IMR-90 (cell line): ENCODE measurements around the gene TSHZ1. TPM values are rescaled to one million over a fixed set of nuclear protein-coding genes. Genes with fewer than 3 reads are reported as not detected.

Source experiments
- ATAC-seq: fragments of 200-7000 bp; cut with Tn5 transposase; 2 replicates; pipeline ENCODE4 v1.9.1; 2020; ENCODE audit warnings: low read depth, mild to moderate bottlenecking, moderate library complexity
- BruUV-seq: library from RNA; stranded (reverse); fragments of 400-500 nt; replicated peaks from 2 replicates; lab custom pipeline; 2021; lab: Mats Ljungman, UMichigan
- CTCF ChIA-PET: fragments of 300-600 bp; formaldehyde crosslinking; extraction: SDS; loops from one replicate; lab custom pipeline; 2021; ENCODE audit warnings: antibody characterized with exemption; lab: Yijun Ruan, JAX
- POLR2A ChIA-PET: fragments of 300-600 bp; sonication (Branson Sonifier 250); formaldehyde crosslinking; loops from one replicate; lab custom pipeline; 2022; ENCODE audit warnings: antibody characterized with exemption; ENCODE audit not compliant: unreplicated experiment; lab: Charles Lee
- DNase-seq: peaks from one replicate; pipeline ENCODE4 v3.0.0; 2013
- H2AFZ ChIP-seq: replicated peaks from 2 replicates; pipeline ENCODE3; 2013; ENCODE audit warnings: low read length, mild to moderate bottlenecking; ENCODE audit not compliant: poor library complexity
- H2AK5ac ChIP-seq: 2 replicates; pipeline ENCODE4 v1.6.1; 2013; ENCODE audit warnings: low read depth, low read length, inconsistent platforms
- H2AK9ac ChIP-seq: replicated peaks from 2 replicates; pipeline ENCODE3; 2013; ENCODE audit warnings: mild to moderate bottlenecking, low read depth, low read length, moderate library complexity; ENCODE audit not compliant: poor library complexity
- H2BK120ac ChIP-seq: 2 replicates; pipeline ENCODE4 v1.6.1; 2013; ENCODE audit warnings: low read depth, low read length, inconsistent platforms
- H2BK15ac ChIP-seq: 3 replicates; pipeline ENCODE4 v1.6.1; 2013; ENCODE audit warnings: low read depth, low read length, inconsistent platforms
- H2BK20ac ChIP-seq: 2 replicates; pipeline ENCODE4 v1.6.1; 2013; ENCODE audit warnings: low read depth, mild to moderate bottlenecking, inconsistent platforms, low read length, moderate library complexity
- H2BK5ac ChIP-seq: 2 replicates; pipeline ENCODE4 v1.6.1; 2013; ENCODE audit warnings: mild to moderate bottlenecking, low read depth, low read length, inconsistent platforms; ENCODE audit not compliant: poor library complexity, severe bottlenecking
- H3K14ac ChIP-seq: replicated peaks from 2 replicates; pipeline ENCODE4 v1.6.1; 2013; ENCODE audit warnings: low read depth, low read length, inconsistent platforms
- H3K18ac ChIP-seq: 2 replicates; pipeline ENCODE4 v1.6.1; 2013; ENCODE audit warnings: low read depth, low read length, control low read depth
- H3K23ac ChIP-seq: 2 replicates; pipeline ENCODE4 v1.6.1; 2013; ENCODE audit warnings: low read depth, low read length, inconsistent platforms
- H3K27ac ChIP-seq: 2 replicates; pipeline ENCODE4 v1.5.1; 2013; ENCODE audit warnings: mild to moderate bottlenecking, control low read depth, low read length; ENCODE audit not compliant: insufficient read depth
- H3K27me3 ChIP-seq: 2 replicates; pipeline ENCODE4 v1.6.1; 2013; ENCODE audit warnings: low read length; ENCODE audit not compliant: control insufficient read depth, insufficient read depth
- H3K36me3 ChIP-seq: 2 replicates; pipeline ENCODE4 v1.6.1; 2013; ENCODE audit warnings: low read length, mixed read lengths; ENCODE audit not compliant: control insufficient read depth, insufficient read depth
- H3K4ac ChIP-seq: 2 replicates; pipeline ENCODE4 v1.6.1; 2013; ENCODE audit warnings: low read depth, low read length, inconsistent platforms
- H3K4me1 ChIP-seq: 2 replicates; pipeline ENCODE4 v1.6.1; 2013; ENCODE audit warnings: low read length, mixed read lengths; ENCODE audit not compliant: control insufficient read depth, insufficient read depth
- H3K4me2 ChIP-seq: 2 replicates; pipeline ENCODE4 v1.6.1; 2013; ENCODE audit warnings: low read depth, mild to moderate bottlenecking, control low read depth, low read length, moderate library complexity
- H3K4me3 ChIP-seq: 2 replicates; pipeline ENCODE4 v1.5.1; 2013; ENCODE audit warnings: low read depth, mild to moderate bottlenecking, control low read depth, low read length, moderate library complexity; ENCODE audit not compliant: insufficient read depth
- H3K56ac ChIP-seq: 2 replicates; pipeline ENCODE4 v1.6.1; 2013; ENCODE audit warnings: low read length, inconsistent platforms; ENCODE audit not compliant: insufficient read depth; ENCODE audit errors: extremely low read depth
- H3K79me1 ChIP-seq, 2 experiments: 2 replicates each; pipeline ENCODE4 v1.6.1; 2013; ENCODE audit warnings: low read length in 2 of 2, inconsistent platforms in 1 of 2, low read depth in 1 of 2
- H3K9ac ChIP-seq: 2 replicates; pipeline ENCODE4 v1.6.1; 2013; ENCODE audit warnings: low read depth, low read length, control low read depth
- H3K9me1 ChIP-seq: 2 replicates; pipeline ENCODE4 v1.6.1; 2013; ENCODE audit warnings: low read length, inconsistent platforms; ENCODE audit not compliant: insufficient read depth
- H3K9me3 ChIP-seq: 2 replicates; pipeline ENCODE4 v1.6.1; 2013; ENCODE audit warnings: low read length; ENCODE audit not compliant: control insufficient read depth, insufficient read depth
- H4K20me1 ChIP-seq: 2 replicates; pipeline ENCODE4 v1.6.1; 2013; ENCODE audit warnings: low read length, inconsistent platforms; ENCODE audit not compliant: insufficient read depth
- H4K5ac ChIP-seq: 2 replicates; pipeline ENCODE4 v1.6.1; 2013; ENCODE audit warnings: mild to moderate bottlenecking, low read depth, low read length, control low read depth
- H4K8ac ChIP-seq, 2 experiments: 2 replicates each; pipeline ENCODE4 v1.6.1; 2013; ENCODE audit warnings: low read depth in 2 of 2, low read length in 2 of 2, control low read depth in 1 of 2, inconsistent platforms in 1 of 2
- H4K91ac ChIP-seq: 2 replicates; pipeline ENCODE4 v1.6.1; 2013; ENCODE audit warnings: low read depth, low read length, inconsistent platforms; ENCODE audit not compliant: insufficient read depth
- RAD21 ChIP-seq: IDR thresholded peaks from 2 replicates; pipeline ENCODE4 v1.6.1; 2012; ENCODE audit warnings: low read length, improper control_type of control experiment
- dilution Hi-C: fragments of 300-500 bp; cut with HindIII; formaldehyde crosslinking; loops from one replicate; pipeline ENCODE4 v1.14.3; 2018; ENCODE audit warnings: low sequenced_read_pairs; ENCODE audit not compliant: unreplicated experiment
- in situ Hi-C: fragments of 300-500 bp; cut with MboI; formaldehyde crosslinking; loops from 3 replicates; pipeline ENCODE4 v1.14.3; 2019; ENCODE audit warnings: low sequenced_read_pairs, inconsistent platforms, mixed read lengths
- intact Hi-C: fragments of 100-400 bp; cut with micrococcal nuclease; formaldehyde crosslinking; loops from 2 replicates; pipeline ENCODE4 v1.10.0; 2022
- polyA plus RNA-seq, 3 experiments: library from polyadenylated mRNA; depleted of rRNA; stranded (reverse); fragments of >200 nt; gene quantifications; 2 replicates each; pipeline ENCODE4 v1.2.3, GENCODE V29; 2012; ENCODE audit warnings: low replicate concordance in 1 of 3
- total RNA-seq: library from RNA; depleted of rRNA; stranded (reverse); fragments of >200 nt; gene quantifications from 2 replicates; pipeline ENCODE4 v1.2.3, GENCODE V29; 2012

Gene TSHZ1
- total and polyA plus RNA-seq, 2 of the 4 experiments (the other 2 are of a cell fraction): 7.1 to 10.0 TPM

- no peak overlapping the region for H3K9ac ChIP-seq
- H2AK9ac ChIP-seq: no peak overlapping the region
- H3K4me3 ChIP-seq: no peak overlapping the region
- H3K36me3 ChIP-seq: no peaks in the 10 kb centered on the region
- H3K27me3 ChIP-seq: no peaks in the 10 kb centered on the region
- dilution Hi-C loops: no loop called here
- H3K4ac ChIP-seq: no peak overlapping the region
- in situ Hi-C loops: no loop called here
- no peak overlapping the region for H2BK5ac ChIP-seq
- TF ChIP-seq RAD21: no peak
- H4K8ac ChIP-seq: no peak overlapping the region
- no peak overlapping the region for H4K91ac ChIP-seq
- peaks cover 11 to 37% of the 10 kb centered on the region in 2 experiments for H3K79me1 ChIP-seq
- H4K5ac ChIP-seq: no peak overlapping the region
- peaks cover 5% of the 10 kb centered on the region for H3K4me1 ChIP-seq
- H3K56ac ChIP-seq: no peak overlapping the region
- H2BK15ac ChIP-seq: no peak overlapping the region
- no peak overlapping the region for H2AFZ ChIP-seq
- H4K20me1 ChIP-seq: no peaks in the 10 kb centered on the region
- ChIA-PET POLR2A (no interaction called here), CTCF (no interaction called here)
- peak; percentile 51; the same call in 1 of the 2 replicates for ATAC-seq
- no peak overlapping the region for H2BK20ac ChIP-seq
- intact Hi-C loops: no loop called here
- H3K9me1 ChIP-seq: no peaks in the 10 kb centered on the region
- no peak overlapping the region for H3K4me2 ChIP-seq
- peak; percentile 45 for DNase-seq
- no peaks in the 10 kb centered on the region for H3K9me3 ChIP-seq
- H3K14ac ChIP-seq: peak overlapping the region; percentile 2; the same call in 1 of the 2 replicates
- no peak overlapping the region for H3K27ac ChIP-seq
- H2AK5ac ChIP-seq: no peak overlapping the region
- peak overlapping the region; percentile 64; the same call in 1 of the 2 replicates for H3K23ac ChIP-seq
- BruUV-seq: no TSS peak
- H2BK120ac ChIP-seq: no peak overlapping the region
- no peak overlapping the region for H3K18ac ChIP-seq
Measured at GRCh38 chr18:75256376-75256775, 45.8 kb downstream of the TSHZ1 start.
